Activated CD4-positive, CD25-positive, alpha-beta regulatory T cell treated with anti-CD3 and anti-CD28 coated beads, Interleukin-2, amount 50 U/mL, for 24 hours (primary cell): ENCODE results near the gene SLC38A7.
A peak's percentile ranks its signal among the peaks of the same experiment; 100 is the strongest.
"Not testable (repeated sequence)": the region's sequence is repeated elsewhere in the genome, so short reads cannot be mapped to it uniquely, and the experiment has no call there.

ENCODE experiments used
- ATAC-seq, 2 donors: fragments of 150-1000 bp; cut with Tn5 transposase; one replicate each; pipeline ENCODE4 v1.10.0; 2021; ENCODE audit warnings: mild to moderate bottlenecking in 1 of 2, moderate library complexity in 1 of 2

The SLC38A7 gene

DNA sequence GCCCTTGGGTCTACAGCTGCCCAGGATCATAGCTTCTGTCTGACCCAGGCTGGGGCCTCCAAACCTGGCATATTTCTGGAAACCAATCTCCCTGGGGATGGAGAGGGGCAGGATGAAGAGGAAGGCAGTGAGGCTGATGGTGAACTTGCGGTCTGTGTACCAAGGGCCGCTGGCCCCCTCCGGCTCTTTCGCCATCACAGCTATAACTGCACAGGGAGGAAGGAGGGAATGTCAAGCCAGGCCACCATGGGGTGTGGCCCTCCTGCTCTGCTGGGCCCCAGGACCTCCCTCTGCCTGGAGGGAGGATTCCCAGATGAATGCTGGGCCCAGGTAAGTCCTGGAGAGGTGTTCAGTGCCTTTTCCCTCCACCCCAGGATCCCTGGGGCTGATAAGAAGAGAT lies 6.3 kb downstream of the SLC38A7 start:
- no peak for ATAC-seq

DNA sequence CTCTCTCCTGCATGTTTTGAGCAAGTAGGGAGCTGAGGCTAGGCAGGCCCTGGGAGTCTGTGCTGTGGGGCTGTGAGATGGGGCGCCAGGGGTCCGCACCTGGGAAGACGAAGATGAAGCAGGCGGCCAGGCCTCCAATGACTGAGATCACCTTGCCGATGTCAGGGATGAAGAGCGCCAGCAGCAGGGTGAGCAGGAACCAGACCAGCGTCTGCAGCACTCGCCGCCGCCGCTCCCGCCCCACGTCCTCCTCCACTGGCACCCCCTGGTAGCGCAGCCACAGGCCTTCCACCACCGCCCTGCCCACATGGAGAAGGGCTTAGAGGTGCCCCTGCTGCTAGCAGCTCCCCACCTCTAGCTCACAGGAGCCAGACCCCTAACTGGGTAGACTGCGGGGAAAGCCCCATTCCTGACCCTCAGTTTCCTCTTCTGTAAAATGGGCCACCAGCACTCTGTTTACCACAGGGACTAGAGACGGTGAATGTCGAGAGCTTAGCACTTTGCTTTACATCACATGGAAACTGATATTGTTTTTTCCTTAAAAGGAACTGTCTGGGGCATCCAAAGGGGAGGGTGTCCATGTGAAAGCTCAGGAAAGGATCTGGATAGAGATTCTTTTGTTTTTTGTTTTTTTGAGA lies 13.5 kb downstream of the SLC38A7 start:
- no peak for ATAC-seq

DNA sequence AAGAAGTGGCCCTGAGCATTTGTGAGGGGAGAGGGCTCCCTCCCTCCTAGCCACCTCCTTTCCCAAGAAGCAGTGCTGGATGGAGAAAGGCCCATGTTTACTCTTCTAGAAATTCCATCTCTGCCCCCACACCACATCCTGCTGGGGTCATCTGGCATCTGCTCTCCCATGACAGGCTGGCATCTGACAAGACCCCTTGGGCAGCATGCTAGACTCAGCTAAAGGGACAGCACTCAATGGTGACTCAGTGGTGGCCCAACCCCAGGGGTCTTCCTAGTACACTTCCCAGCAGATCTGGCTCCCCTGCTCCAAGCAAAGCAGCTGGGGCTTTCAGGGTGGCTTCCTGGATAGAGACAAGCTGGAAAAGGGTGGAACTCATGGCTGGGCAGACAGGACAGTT lies 14.4 kb downstream of the SLC38A7 start:
- no peak for ATAC-seq

DNA sequence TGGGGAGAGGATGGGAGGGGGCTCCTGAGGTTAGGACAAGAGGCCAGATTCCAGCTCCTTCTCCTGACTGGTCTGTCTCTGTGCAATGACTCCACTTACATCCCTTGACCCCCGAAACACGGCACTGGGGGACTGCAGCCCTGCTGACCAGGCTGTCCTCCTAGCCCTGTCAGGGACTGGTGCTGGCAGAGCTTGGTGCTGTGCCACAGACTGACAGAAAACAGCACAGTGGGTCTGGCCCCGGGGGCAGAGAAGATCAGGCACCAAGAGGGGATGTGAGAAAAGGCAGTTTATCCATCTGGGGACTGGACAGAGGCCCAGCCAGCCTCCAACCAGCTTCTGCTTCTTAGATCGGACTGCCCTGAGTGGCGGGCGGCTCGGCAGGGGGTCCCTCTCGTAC lies 19.4 kb downstream of the SLC38A7 start:
- no peak for ATAC-seq

DNA sequence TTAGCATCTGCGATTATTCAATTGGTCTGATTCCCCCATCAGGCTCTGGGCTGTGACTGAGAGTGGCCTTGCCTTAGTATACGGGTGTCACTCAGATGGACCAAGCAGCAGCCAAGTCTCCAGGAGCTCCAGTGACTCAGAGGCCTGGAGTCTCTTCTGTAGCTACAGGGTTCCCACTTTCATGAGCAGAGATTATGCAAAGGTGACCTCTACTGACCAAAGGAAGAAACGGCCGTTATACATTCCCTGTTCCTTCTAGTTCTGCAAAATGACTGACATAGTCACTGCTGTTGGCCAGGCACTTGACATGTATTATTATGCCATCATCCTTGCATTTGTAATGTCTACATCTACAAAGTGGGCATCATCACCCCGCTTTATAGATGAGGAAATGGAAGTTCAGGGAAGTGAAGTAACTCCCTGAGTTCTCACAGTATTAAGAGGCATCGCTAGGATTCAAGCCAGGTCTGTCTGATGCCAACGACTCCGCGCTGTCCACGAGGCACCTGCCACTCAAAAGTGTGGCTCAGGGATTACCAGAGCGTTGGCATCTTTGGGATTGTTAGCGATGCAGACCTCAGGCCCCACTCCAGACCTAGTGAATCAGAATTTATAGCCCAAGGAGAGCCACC lies 23.3 kb downstream of the SLC38A7 start:
- ATAC-seq, result peak; percentile 46 to 83

DNA sequence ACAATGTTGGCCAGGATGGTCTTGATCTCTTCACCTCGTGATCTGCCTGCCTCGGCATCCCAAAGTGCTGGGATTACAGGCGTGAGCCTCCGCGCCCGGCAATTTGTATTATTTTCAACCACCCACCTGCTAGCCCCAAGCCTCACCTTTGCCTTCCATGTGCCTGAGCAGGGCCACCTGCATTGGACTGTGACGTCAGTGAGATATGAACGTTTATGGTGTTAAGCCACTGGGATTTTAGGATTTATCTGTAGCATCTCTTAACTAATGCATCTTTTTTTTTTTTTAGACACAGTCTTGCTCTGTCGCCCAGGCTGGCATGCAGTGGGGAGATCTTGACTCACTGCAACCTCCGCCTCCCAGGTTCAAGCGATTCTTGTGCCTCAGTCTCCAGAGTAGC lies 24.7 kb downstream of the SLC38A7 start:
- ATAC-seq, result not testable (repeated sequence)

DNA sequence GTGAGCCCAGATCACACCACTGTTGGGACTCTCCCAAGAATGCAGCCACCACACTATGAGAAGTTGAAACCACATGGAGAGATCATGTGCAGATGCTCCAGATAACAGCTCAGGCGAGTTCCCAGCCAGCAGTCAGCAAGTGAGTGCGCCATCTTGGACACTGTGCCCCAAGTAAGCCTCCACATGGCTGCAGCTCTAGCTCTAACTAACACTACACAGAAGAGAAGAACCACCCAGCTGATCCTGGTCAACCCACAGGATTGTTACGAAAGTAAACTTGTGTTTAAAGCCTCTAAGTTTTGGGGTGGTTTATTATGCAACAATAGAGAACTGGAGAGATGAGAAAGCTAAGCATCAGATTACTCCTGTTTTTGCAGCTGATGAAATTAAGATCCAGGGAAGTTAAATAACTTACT lies 25.8 kb downstream of the SLC38A7 start:
- no peak for ATAC-seq

DNA sequence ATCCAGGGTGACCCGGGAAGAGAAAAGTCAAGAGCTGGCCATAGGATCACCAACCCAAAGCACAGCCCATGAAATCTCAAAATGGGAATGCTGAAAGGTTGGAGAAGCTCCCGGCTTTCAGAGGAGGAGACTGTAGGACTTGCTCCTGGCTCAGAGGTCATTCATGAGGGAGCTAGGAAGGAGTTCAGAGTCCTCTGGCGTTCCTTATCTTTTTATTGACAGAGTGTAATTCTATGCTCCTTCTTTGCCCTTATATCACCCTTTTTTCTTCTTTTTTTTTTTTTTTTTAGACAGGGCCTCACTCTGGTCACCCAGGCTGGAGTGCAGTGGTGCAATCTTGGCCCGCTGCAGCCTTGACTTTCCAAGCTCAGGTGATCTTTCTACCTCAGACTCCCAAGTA lies 27.7 kb downstream of the SLC38A7 start:
- ATAC-seq, result no peak

DNA sequence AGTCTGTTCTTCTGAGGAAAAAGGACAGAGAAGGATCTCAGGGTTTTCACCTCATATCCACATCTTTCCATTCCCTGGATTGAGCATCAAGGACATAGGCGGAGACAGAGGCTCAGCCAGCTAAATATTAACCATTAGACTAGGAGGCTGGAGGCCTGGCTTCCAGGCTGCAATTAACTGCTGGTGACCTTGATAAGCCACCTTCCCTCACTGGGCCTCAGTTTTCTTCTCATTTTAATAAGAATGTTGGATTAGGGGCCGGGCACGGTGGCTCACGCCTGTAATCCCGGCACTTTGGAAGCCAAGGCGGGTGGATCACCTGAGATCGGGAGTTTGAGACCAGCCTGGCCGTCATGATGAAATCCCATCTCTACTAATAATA lies 29.4 kb downstream of the SLC38A7 start:
- ATAC-seq, result no peak

DNA sequence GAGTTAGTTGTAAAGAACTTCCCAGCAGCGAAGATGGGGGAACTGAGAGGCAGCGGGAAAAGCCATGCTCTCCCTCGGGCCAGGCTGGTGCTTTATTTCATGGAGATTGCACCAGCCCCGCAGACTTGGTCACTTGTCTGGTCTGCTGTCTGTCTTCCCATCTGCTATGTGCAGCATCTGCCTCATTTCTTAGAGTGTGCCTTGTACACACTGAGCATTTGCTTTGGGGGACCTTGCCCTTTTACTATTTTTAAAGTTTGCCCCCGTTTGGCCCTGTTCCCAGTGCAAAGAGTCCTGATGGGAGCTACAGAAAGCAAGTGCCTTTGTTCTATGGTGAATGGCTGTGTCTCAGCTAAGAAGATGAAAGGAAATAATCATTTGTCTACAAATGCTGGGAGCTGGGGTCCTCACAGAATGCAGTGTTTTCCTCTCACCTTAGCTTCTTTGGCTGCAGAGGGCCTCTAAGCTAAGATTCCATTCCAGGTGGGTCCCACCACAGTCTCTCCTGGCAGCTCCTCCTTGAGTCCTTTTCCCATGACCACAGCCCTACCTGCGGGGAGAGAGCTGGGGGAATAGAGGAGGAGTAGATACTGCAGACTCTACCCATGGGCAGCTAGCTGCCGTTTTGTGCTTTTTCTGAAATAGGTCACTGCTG lies 29.9 kb downstream of the SLC38A7 start:
- no peak for ATAC-seq

DNA sequence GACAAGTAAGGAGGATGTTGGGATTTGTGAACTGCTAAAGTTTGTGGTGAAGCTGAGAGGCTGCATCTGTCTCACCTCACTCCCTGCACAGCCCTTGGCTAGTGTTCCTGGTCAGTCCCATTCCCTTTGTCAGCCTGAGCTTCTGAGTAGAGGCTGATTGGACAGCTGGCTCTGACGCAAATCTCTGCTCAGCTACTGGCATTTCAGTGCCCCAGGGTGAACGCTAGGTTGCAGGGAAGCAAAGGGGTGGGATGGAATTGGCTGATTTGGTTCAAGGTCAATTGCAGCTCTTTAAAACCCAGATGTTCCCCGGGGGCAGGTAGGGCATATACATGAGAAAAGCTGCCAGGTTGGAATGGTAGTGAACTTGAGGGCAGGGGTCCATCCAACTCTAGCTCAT lies 31.8 kb downstream of the SLC38A7 start:
- ATAC-seq, result no peak

DNA sequence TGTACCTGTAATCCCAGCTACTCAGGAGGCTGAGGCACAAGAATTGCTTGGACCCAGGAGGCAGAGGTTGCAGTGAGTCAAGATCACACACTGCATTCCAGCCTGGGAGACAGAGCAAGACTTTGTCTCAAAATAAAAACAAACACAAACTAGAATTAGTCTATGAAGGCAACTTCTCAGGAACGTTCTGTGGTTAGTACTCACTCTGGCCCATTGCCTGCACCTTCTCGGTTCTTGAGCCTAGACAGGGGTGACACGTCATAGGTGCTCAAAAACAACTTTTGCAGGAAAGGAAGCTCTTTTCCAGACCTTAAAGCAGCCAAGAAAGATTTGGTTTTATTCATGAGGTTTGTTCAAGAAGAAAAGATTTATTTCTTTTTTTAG lies 32.6 kb downstream of the SLC38A7 start:
- ATAC-seq, result no peak

DNA sequence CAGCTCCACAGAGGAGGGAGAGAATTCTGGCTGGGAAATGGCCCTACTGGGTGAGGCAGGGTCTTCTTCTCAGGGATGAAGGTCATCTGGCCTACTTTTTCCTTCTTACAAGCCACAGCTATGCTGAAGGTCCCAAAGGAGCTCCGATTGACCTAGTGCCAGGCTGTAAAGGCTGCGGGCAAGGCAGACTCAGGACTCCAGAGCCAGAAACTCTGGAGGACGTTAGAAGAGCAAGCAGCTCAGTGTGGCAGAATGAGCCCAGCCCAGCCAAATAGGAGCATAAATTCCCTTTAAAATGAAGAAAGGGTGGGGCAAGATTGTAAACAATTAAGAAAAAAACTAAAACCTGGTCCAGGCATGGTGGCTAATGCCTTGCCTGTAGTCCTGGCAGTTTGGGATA lies 34.9 kb downstream of the SLC38A7 start:
- ATAC-seq, result no peak

DNA sequence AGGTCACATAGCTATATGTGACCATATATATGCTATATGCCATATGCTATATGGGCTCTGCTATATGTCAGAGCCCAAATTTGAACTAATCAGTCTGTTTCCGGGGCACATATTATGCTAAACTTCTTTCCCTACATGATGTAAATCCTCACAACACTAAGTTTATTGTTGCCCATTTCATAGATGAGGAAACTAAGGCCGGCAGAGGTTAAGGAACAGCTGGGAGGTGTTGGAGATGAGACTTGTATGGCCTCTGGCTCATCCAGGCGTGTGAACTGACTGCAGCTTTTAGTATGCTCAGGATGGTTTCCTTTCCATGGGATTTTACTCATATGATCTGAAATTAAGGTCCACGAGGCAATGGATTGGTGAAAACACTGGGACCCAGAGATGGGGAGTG lies 37.5 kb downstream of the SLC38A7 start:
- ATAC-seq, result no peak

DNA sequence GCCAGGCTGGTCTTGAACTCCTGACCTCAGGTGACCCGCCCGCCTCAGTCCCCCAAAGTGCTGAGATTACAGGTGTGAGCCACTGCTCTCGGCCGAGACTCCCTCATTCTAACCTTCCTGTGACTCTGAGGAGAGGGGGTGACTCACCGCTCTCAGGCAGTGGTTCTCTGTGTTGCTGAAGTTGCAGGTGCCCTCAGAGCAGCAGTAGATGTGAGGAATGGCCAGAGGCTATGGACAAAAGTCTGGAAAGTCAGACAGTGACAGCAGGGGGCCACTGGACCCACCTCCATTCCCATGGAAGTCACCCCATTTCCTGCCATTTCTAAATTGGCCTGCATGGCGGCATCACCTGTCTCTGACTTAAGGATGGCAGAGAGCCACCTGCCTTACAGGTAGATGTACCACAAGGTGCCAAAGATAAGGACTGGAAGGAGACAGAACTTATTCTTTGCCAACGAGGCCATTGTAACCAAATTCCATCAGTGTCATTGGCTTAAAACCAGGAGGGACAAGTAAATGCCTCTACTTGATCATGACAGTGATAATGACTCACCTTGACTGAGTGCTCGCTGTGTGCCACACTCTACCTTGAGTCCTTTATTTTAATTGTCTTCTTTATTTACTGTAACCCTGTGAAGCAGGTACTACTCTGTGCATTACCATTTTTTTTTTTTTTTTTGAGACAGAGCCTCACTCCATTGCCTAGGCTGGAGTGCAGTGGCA lies 39.6 kb downstream of the SLC38A7 start:
- ATAC-seq, result no peak

DNA sequence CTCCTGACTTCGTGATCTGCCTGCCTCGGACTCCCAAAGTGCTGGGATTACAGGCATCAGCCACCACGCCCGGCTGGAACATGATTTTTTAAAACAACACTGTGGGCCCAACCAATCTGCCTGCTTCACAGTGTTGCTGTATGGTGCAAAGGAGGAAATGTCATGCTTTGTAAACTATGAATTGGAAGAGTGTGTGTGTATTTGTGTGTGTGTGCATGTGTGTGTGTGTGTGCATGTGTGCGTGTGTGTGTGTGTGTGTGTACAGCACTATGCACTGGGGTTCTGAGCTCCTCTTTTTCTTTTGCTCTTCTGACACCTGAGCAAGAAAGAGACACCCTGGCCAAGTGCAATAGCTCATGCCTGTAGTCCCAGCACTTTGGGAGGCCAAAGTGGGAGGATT lies 40.5 kb downstream of the SLC38A7 start:
- ATAC-seq, result no peak

DNA sequence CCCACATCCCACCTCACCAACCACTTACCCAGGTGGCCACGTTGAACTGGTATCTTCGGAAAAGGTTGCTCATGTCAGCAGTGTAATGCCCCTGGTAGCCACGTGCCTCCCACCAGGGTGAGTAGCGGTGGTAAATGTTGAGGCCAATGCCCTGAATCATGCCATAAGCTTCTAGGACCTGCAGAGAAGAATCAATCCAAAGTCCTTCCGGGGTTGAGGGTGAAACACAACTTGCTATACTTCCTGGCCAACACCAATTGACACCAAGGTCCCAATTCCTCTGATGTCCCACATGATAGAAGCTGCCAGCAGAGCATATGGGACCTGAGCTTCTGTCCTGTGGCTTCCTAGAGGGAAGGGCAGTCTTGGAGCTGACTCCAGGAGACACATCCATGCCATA lies 43.6 kb downstream of the SLC38A7 start:
- no peak for ATAC-seq

DNA sequence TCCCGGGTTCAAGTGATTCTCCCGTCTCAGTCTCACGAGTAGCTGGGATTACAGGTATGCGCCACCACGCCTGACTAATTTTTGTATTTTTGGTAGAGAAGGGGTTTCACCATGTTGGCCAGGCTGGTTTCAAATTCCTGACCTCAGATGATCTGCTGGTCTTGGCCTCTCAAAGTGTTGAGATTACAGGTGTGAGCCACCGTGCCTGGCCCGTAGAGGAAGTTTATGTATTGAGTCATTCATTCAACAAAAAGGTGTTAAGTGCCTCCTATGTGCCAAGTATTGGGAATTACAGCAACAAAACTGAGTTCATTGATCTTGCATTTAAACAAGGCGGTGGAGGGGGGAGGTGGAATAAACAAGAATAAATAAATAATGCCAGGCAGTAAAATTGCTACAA lies 44.7 kb downstream of the SLC38A7 start:
- ATAC-seq, result no peak

DNA sequence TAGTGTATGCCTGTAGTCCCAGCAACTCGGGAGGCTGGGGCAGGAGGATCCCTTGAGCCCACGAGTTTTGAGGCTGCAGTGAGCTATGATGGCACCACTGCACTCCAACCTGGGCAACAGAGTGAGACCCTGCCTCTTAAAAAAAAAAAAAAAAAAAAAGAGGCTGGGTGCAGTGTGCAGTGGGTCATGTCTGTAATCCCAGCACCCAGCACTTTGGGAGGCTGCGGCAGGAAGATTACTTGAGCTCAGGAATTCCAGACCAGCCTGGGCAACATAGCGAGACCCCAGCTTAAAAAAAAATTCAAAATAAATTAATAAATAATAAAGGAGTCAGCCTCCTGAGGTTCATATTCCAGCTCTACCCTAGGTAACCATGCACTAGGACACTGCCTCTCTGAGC lies 45.3 kb downstream of the SLC38A7 start:
- ATAC-seq, result no peak

DNA sequence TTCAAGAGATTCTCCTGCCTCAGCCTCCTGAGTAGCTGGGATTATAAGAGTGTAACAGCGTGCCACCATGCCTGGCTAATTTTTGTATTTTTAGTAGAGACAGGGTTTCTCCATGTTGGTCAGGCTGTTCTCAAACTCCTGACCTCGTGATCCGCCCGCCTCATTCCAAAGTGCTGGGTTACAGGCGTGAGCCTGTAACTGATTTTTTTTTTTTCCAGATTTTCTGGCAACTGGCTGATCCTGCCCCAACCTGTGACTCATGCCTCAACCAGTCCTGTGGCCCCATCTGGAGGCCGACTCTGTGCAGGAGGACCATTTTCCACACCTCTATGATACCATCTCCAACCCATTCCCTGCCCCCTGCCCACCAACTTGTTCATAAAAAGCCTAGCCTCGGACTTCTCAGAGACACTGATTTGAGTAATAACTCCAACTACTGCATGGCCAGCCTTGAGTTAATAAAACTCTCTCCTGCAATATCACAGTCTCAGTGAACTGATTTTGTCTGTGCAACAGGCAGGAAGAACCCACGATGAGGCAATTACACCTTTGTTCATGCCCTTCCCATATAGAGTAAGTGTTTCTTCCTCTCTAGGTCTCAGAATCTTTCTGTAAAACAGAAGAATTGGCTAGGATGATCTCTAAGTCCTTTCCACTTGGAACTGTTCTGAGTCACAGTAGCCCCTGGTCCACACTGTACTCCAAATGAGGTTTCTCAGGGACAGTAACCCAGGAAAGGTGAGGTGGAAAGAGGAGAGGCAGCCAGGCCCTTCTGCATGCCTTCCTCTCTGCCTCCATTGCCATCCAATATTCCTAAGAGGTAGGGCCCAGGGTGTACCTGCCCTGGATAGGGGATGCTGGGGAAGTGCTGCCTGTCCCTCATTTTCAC lies 46.2 kb downstream of the SLC38A7 start:
- ATAC-seq, result no peak

DNA sequence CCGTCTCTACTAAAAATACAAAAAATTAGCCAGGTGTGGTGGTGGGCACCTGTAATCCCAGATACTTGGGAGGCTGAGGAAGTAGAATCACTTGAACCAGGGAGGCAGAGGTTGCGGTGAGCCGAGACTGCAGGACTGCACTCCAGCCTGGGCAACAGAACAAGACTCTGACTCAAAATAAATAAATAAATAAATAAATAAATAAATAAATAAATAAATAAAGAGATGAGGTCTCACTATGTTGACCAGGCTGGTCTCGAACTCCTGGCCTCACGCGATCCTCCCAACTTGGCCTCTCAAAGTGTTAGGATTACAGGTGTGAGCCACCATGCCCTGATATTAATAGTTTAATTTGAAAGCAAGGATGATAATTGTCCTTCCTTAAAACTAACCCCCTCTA lies 47.5 kb downstream of the SLC38A7 start:
- not testable (repeated sequence) for ATAC-seq

DNA sequence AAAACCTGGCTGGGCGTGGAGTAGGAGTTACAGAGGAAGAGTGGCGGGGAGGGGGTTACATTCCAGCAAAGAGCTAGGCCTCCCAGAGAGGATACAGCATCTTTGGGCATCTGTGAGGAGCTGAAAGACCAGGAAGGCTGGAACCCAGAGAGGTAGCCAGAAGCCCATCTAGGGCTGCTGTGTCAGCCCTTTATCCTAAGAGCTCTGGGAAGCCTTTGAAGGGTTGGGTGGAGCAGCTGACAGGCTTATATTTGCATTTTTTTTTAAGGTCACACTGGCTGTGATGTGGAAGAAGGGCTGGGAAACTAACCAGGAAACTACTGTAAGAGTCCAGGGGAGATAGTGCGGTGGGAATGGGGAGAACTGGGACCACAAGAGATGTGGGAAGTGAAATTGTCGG lies 48.1 kb downstream of the SLC38A7 start:
- ATAC-seq, result no peak

DNA sequence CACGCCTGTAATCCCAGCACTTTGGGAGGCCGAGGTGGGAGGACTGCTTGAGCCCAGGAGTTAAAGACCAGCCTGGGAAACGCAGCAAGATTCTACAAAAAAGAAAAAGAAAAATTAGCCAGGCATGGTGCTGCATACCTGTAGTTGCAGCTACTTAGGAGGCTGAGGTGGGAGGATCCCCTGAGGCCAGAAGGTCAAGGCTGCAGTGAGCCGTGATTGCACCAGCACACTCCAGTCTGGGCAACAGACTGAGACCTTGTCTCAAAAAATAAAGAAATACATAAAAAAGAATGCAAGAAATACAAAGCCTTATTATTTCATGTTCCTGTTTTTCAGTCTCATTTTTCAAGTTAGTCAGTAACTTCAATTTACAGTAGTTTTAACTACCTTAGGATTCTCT lies 49.1 kb downstream of the SLC38A7 start:
- no peak for ATAC-seq
